ENCODE data around the gene TOM1L2.

- TF ChIP-seq CTCF (IDR thresholded peaks at IDR 0.05), result no peak
- TF ChIP-seq POLR2A (IDR thresholded peaks at IDR 0.05), result no peak
Measured at GRCh38 chr17:17851103-17852002, 120.8 kb downstream of the TOM1L2 start.

Measured in adrenal gland (tissue), 5 donors.